Colonic mucosa (tissue), 4 donors: Measurements from ENCODE around the gene CENPE. TPM values are rescaled to one million over a fixed set of nuclear protein-coding genes. Genes with fewer than 3 reads are reported as not detected.
A peak's percentile ranks its signal among the peaks of the same experiment; 100 is the strongest.

ENCODE experiments used
- DNase-seq: peaks from one replicate; pipeline ENCODE4 v3.0.0-alpha.2; 2020
- H3K27ac ChIP-seq: fragments of 200-600 bp; one replicate; pipeline ENCODE4 v1.8.0; 2021
- H3K27me3 ChIP-seq: fragments of 200-600 bp; one replicate; pipeline ENCODE4 v1.8.0; 2021
- H3K36me3 ChIP-seq: fragments of 200-600 bp; one replicate; pipeline ENCODE4 v1.8.0; 2021
- H3K4me1 ChIP-seq: fragments of 200-600 bp; one replicate; pipeline ENCODE4 v1.8.0; 2021; ENCODE audit warnings: mild to moderate bottlenecking
- H3K4me3 ChIP-seq: fragments of 200-600 bp; one replicate; pipeline ENCODE4 v1.8.0; 2021
- H3K9ac ChIP-seq, 2 donors: one replicate each; pipeline ENCODE4 v1.7.0; 2013; ENCODE audit warnings: control low read depth in 2 of 2, low read depth in 2 of 2, low read length in 2 of 2
- H3K9me3 ChIP-seq: fragments of 200-600 bp; one replicate; pipeline ENCODE4 v1.8.0; 2021
- CTCF ChIP-seq: fragments of 200-600 bp; IDR thresholded peaks from one replicate; pipeline ENCODE4 v1.8.0; 2022; ENCODE audit warnings: antibody characterized with exemption, mild to moderate bottlenecking
- intact Hi-C: fragments of 100-400 bp; cut with DNase I; formaldehyde crosslinking; loops from one replicate; pipeline ENCODE4 v1.14.1; 2022
- total RNA-seq, 2 donors: library from RNA; stranded (reverse); fragmentation: NEBNext Ultra II Directional in 1 of 2; extraction: Animal tissue kit (Norgen Biotek cat#: 25700) in 1 of 2; gene quantifications; one replicate each; pipeline ENCODE4 v1.2.1, GENCODE V29; 2021
- donor health status: healthy.
- donor health status: DM: no; HTN: no; CAD: no.
- donor health status: DM: no; HTN: no; CAD: no.

Gene CENPE
- total RNA-seq, 2 donors from 2014 or later: 9.8 to 23.2 TPM

- intact Hi-C loops: no loop called here
- no peak overlapping the region for H3K4me3 ChIP-seq
- H3K9ac ChIP-seq: no peak overlapping the region
- peak; percentile 16 for DNase-seq
- H3K36me3 ChIP-seq: no peaks in the 10 kb centered on the region
- H3K4me1 ChIP-seq: no peaks in the 10 kb centered on the region
- H3K9me3 ChIP-seq: no peaks in the 10 kb centered on the region
- H3K27me3 ChIP-seq: no peaks in the 10 kb centered on the region
- TF ChIP-seq CTCF: no peak
- H3K27ac ChIP-seq: no peak overlapping the region
Observed at GRCh38 chr4:103136671-103137445, 61.3 kb downstream of the CENPE start.

- TF ChIP-seq CTCF: no peak
- H3K9me3 ChIP-seq: no peaks in the 10 kb centered on the region
- no peak overlapping the region for H3K9ac ChIP-seq
- no peaks in the 10 kb centered on the region for H3K4me1 ChIP-seq
- intact Hi-C loops: no loop called here
- DNase-seq: no peak
- no peak overlapping the region for H3K27ac ChIP-seq
- H3K27me3 ChIP-seq: no peaks in the 10 kb centered on the region
- no peaks in the 10 kb centered on the region for H3K36me3 ChIP-seq
- H3K4me3 ChIP-seq: no peak overlapping the region
Observed at GRCh38 chr4:103129174-103129573, 69.0 kb downstream of the CENPE start.

GRCh38 chr4:103126126-103126525, 72.0 kb downstream of the CENPE start:
- Histone ChIP-seq H3K9me3 (no peaks in the 10 kb centered on the region), H3K4me3 (no peak overlapping the region), H3K9ac (no peak overlapping the region), H3K27me3 (no peaks in the 10 kb centered on the region), H3K27ac (no peak overlapping the region), H3K4me1 (no peaks in the 10 kb centered on the region), H3K36me3 (no peaks in the 10 kb centered on the region)
- no peak for DNase-seq
- intact Hi-C loops: no loop called here
- no peak for TF ChIP-seq CTCF

- intact Hi-C loops: no loop called here
- H3K27me3 ChIP-seq: no peaks in the 10 kb centered on the region
- no peaks in the 10 kb centered on the region for H3K4me1 ChIP-seq
- H3K4me3 ChIP-seq: no peak overlapping the region
- no peak overlapping the region for H3K9ac ChIP-seq
- no peak for DNase-seq
- H3K27ac ChIP-seq: no peak overlapping the region
- TF ChIP-seq CTCF: no peak
- H3K9me3 ChIP-seq: no peaks in the 10 kb centered on the region
- no peaks in the 10 kb centered on the region for H3K36me3 ChIP-seq
Observed at GRCh38 chr4:103123114-103123513, 75.0 kb downstream of the CENPE start.

- Histone ChIP-seq H3K9ac (no peak overlapping the region), H3K9me3 (no peaks in the 10 kb centered on the region), H3K4me1 (no peaks in the 10 kb centered on the region), H3K4me3 (no peak overlapping the region), H3K36me3 (no peaks in the 10 kb centered on the region), H3K27me3 (no peaks in the 10 kb centered on the region), H3K27ac (no peak overlapping the region)
- TF ChIP-seq CTCF: no peak
- intact Hi-C loops: no loop called here
- DNase-seq: no peak
Observed at GRCh38 chr4:103118166-103118565, 80.0 kb downstream of the CENPE start.
